ENCODE data around the gene GARIN5A.

GARIN5A gene

GRCh38 chr19:50476224-50476906 lies at the start of gene GARIN5A, which contains the start of gene EMC10:
TSS of gene GARIN5A (minus strand) at chr19:50476848. CDS start at chr19:50476388, 460 bp downstream.
TSS of gene EMC10 (plus strand) at chr19:50476507. CDS start at chr19:50476545, 38 bp downstream.
- DNase-seq: peak; percentile 57 to 81

GRCh38 chr19:50522881-50523280 lies 46.2 kb upstream of the GARIN5A start:
- no peak for DNase-seq

GRCh38 chr19:50520822-50521465 lies 44.3 kb upstream of the GARIN5A start:
- DNase-seq: no peak

- no peak for DNase-seq
Observed at GRCh38 chr19:50519006-50519575, 42.4 kb upstream of the GARIN5A start.

GRCh38 chr19:50518091-50519005 lies 41.7 kb upstream of the GARIN5A start:
- DNase-seq: no peak

GRCh38 chr19:50517704-50518075 lies 41.0 kb upstream of the GARIN5A start:
- DNase-seq: no peak

GRCh38 chr19:50516964-50517703 lies 40.5 kb upstream of the GARIN5A start:
- DNase-seq: no peak

- no peak for DNase-seq
Observed at GRCh38 chr19:50516456-50516855, 39.8 kb upstream of the GARIN5A start.

- DNase-seq: no peak
Observed at GRCh38 chr19:50515168-50515561, 38.5 kb upstream of the GARIN5A start.

- DNase-seq: no peak
Observed at GRCh38 chr19:50514346-50515167, 37.9 kb upstream of the GARIN5A start.

GRCh38 chr19:50513746-50514345 lies 37.2 kb upstream of the GARIN5A start, which contains the start of gene ASPDH:
TSS of gene ASPDH (minus strand) at chr19:50513913. CDS start at chr19:50513823, 90 bp downstream.
- DNase-seq: no peak

GRCh38 chr19:50512999-50513745 lies 36.5 kb upstream of the GARIN5A start:
- no peak for DNase-seq

- no peak for DNase-seq
Observed at GRCh38 chr19:50512112-50512998, 35.7 kb upstream of the GARIN5A start.

- DNase-seq: peak; percentile 95 to 96
Observed at GRCh38 chr19:50511069-50511822, 34.6 kb upstream of the GARIN5A start, which contains the start of gene JOSD2. TSS of gene JOSD2 (minus strand) at chr19:50511191. CDS start at chr19:50510431, 760 bp downstream.

GRCh38 chr19:50510700-50511068 lies 34.0 kb upstream of the GARIN5A start:
- DNase-seq: no peak

- no peak for DNase-seq
Observed at GRCh38 chr19:50510121-50510670, 33.5 kb upstream of the GARIN5A start.

- DNase-seq: no peak
Observed at GRCh38 chr19:50509366-50509765, 32.7 kb upstream of the GARIN5A start.

- no peak for DNase-seq
Observed at GRCh38 chr19:50508843-50509190, 32.2 kb upstream of the GARIN5A start.
